B cell (primary cell): ENCODE results near the gene COL5A1. TPM values are rescaled to one million over a fixed set of nuclear protein-coding genes. Genes with fewer than 3 reads are reported as not detected.

Experiments used
- ATAC-seq: fragments of 200-7000 bp; cut with Tn5 transposase; one replicate; pipeline ENCODE4 v1.10.0; 2021; ENCODE audit warnings: low read depth, mild to moderate bottlenecking, moderate number of reproducible peaks, moderate library complexity
- CTCF ChIA-PET: fragments of 350-600 bp; sonication (Branson Sonifier 250); formaldehyde crosslinking; loops from one replicate; lab custom pipeline; 2021; ENCODE audit warnings: antibody characterized with exemption, inconsistent platforms; lab: Charles Lee
- POLR2A ChIA-PET: fragments of 350-600 bp; sonication (Branson Sonifier 250); formaldehyde crosslinking; loops from one replicate; lab custom pipeline; 2021; ENCODE audit warnings: antibody characterized with exemption; lab: Charles Lee
- DNase-seq: peaks from one replicate; pipeline ENCODE4 v3.0.0; 2013
- H2AFZ ChIP-seq: 2 replicates; pipeline ENCODE4 v1.6.1; 2012; ENCODE audit warnings: mild to moderate bottlenecking, low read depth, low read length; ENCODE audit not compliant: insufficient read depth, poor library complexity, severe bottlenecking
- H3K27ac ChIP-seq, 2 donors: 1 replicate in 1 of 2; 2 replicates in 1 of 2; pipeline ENCODE4 v1.5.1; 2012 to 2013; ENCODE audit warnings: low read length in 2 of 2, mild to moderate bottlenecking in 2 of 2, moderate library complexity in 1 of 2
- H3K27me3 ChIP-seq, 4 experiments: fragments of 200-600 bp in 1 of 4; sonication (generic) in 1 of 4; replicated peaks in 1 of 4; 1 replicate in 2 of 4; 2 replicates in 2 of 4; pipeline versions ENCODE4 v1.6.1 to v1.7.0; 2013 to 2016; ENCODE audit warnings: low read length in 3 of 4, mild to moderate bottlenecking in 2 of 4, mixed read lengths in 1 of 4, moderate library complexity in 1 of 4; ENCODE audit not compliant: insufficient read depth in 4 of 4, control insufficient read depth in 3 of 4; ENCODE audit errors: control extremely low read depth in 1 of 4
- H3K36me3 ChIP-seq, 2 experiments: replicated peaks in 1 of 2; 1 replicate in 1 of 2; 2 replicates in 1 of 2; pipeline versions ENCODE4 v1.6.1 to v1.7.1; 2013; ENCODE audit warnings: low read length in 1 of 2; ENCODE audit not compliant: insufficient read depth in 2 of 2, control insufficient read depth in 1 of 2; ENCODE audit errors: control extremely low read depth in 1 of 2, extremely low read depth in 1 of 2
- H3K4me1 ChIP-seq, 2 donors: fragments of 200-600 bp in 1 of 2; sonication (generic) in 1 of 2; 1 replicate in 1 of 2; 2 replicates in 1 of 2; pipeline versions ENCODE4 v1.5.1 to v1.6.1; 2013 to 2017; ENCODE audit warnings: low read length in 2 of 2; ENCODE audit not compliant: control insufficient read depth in 2 of 2, insufficient read depth in 2 of 2
- H3K4me2 ChIP-seq: replicated peaks from 2 replicates; pipeline ENCODE3; 2012; ENCODE audit warnings: mild to moderate bottlenecking, low read depth, low read length; ENCODE audit not compliant: poor library complexity, severe bottlenecking
- H3K4me3 ChIP-seq, 5 experiments: fragments of 200-600 bp in 1 of 5; sonication (generic) in 1 of 5; 1 replicate in 3 of 5; 2 replicates in 2 of 5; pipeline versions ENCODE4 v1.5.1 to v1.7.0; 2011 to 2016; ENCODE audit warnings: low read length in 4 of 5, mild to moderate bottlenecking in 4 of 5, low read depth in 2 of 5, control low read depth in 1 of 5, moderate library complexity in 1 of 5; ENCODE audit not compliant: insufficient read depth in 1 of 5; ENCODE audit errors: control extremely low read depth in 1 of 5, extremely low read depth in 1 of 5
- H3K79me2 ChIP-seq: fragments of 200-600 bp; sonication (generic); one replicate; pipeline ENCODE4 v1.6.0; 2016; ENCODE audit warnings: low read length; ENCODE audit not compliant: control insufficient read depth, insufficient read depth
- H3K9ac ChIP-seq: fragments of 200-600 bp; sonication (generic); 2 replicates; pipeline ENCODE4 v1.6.1; 2017; ENCODE audit warnings: mild to moderate bottlenecking, low read length, moderate library complexity
- H3K9me3 ChIP-seq, 3 donors: one replicate each; pipeline versions ENCODE4 v1.6.1 to v1.7.1; 2013; ENCODE audit warnings: low read length in 2 of 3; ENCODE audit not compliant: control insufficient read depth in 2 of 3, insufficient read depth in 1 of 3; ENCODE audit errors: control extremely low read depth in 1 of 3
- H4K20me1 ChIP-seq: 2 replicates; pipeline ENCODE4 v1.6.0; 2012; ENCODE audit warnings: mild to moderate bottlenecking, low read length; ENCODE audit not compliant: insufficient read depth, control insufficient read depth, poor library complexity, severe bottlenecking
- H3K27ac Mint-ChIP-seq: one replicate; pipeline ENCODE4 v1.8.0; 2021; ENCODE audit warnings: mixed read lengths
- H3K27me3 Mint-ChIP-seq: one replicate; pipeline ENCODE4 v1.8.0; 2021; ENCODE audit warnings: mixed read lengths
- H3K4me1 Mint-ChIP-seq: one replicate; pipeline ENCODE4 v1.8.0; 2021; ENCODE audit warnings: mixed read lengths
- H3K4me3 Mint-ChIP-seq: one replicate; pipeline ENCODE4 v1.8.0; 2021; ENCODE audit warnings: mixed read lengths
- H3K9me3 Mint-ChIP-seq: one replicate; pipeline ENCODE4 v1.8.0; 2022; ENCODE audit warnings: mixed read lengths; ENCODE audit not compliant: insufficient read depth
- EZH2 ChIP-seq: IDR thresholded peaks from 2 replicates; pipeline ENCODE4 v1.6.1; 2012; ENCODE audit warnings: borderline replicate concordance, low read depth, mild to moderate bottlenecking, moderate library complexity, low read length; ENCODE audit not compliant: insufficient read depth, poor library complexity, severe bottlenecking
- WGBS: methylation state at CpG from one replicate; pipeline ENCODE4 v1.1.5; 2013; ENCODE audit warnings: missing lambda C conversion rate; ENCODE audit not compliant: insufficient coverage; 5-methylcytosine and 5-hydroxymethylcytosine counted together
- intact Hi-C: fragments of 100-400 bp; cut with micrococcal nuclease; formaldehyde crosslinking; loops from one replicate; pipeline ENCODE4 v1.10.0; 2022
- polyA plus RNA-seq: library from polyadenylated mRNA; depleted of rRNA; stranded (reverse); fragments of >200 nt; gene quantifications from 2 replicates; pipeline ENCODE4 v1.2.3, GENCODE V29; 2012
- total RNA-seq, 2 donors: library from RNA; stranded (reverse); fragments of 120-200 nt in 1 of 2; gene quantifications; 1 replicate in 1 of 2; 2 replicates in 1 of 2; pipeline versions ENCODE4 v1.2.3 to v1.2.4, GENCODE V29; 2013 to 2022
- TF ChIP-seq, protein P1 (sequence below): fragments of 200-600 bp; IDR thresholded peaks from one replicate; pipeline ENCODE4 v1.8.0; 2022; ENCODE audit warnings: antibody characterized with exemption, mild to moderate bottlenecking

Gene COL5A1
- total and polyA plus RNA-seq, 2 donors (not counting 1 experiment from before 2014, with no cell fraction given): 0.06 TPM; not detected in 1

DNA sequence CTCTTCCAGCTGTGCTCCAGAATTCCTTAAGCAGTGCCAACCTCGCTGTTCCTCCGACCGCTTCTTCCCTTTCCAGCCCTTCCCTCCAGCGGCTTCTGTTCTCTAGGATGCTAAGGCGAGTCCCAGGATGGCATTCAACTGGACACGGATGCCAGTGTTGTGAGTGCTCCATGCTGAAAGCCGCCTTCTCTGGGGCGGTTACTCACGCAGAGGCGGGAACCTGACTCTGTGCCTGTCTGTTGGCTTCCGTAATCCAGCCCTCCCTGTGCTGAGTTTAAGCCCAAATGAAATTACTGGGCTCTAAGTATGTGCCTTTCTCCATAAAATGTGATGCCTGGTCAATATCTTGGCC, 20.2 kb downstream of the COL5A1 start:
- H3K36me3 ChIP-seq: no peaks in the 10 kb centered on the region
- H3K27ac Mint-ChIP-seq: no peak overlapping the region

DNA sequence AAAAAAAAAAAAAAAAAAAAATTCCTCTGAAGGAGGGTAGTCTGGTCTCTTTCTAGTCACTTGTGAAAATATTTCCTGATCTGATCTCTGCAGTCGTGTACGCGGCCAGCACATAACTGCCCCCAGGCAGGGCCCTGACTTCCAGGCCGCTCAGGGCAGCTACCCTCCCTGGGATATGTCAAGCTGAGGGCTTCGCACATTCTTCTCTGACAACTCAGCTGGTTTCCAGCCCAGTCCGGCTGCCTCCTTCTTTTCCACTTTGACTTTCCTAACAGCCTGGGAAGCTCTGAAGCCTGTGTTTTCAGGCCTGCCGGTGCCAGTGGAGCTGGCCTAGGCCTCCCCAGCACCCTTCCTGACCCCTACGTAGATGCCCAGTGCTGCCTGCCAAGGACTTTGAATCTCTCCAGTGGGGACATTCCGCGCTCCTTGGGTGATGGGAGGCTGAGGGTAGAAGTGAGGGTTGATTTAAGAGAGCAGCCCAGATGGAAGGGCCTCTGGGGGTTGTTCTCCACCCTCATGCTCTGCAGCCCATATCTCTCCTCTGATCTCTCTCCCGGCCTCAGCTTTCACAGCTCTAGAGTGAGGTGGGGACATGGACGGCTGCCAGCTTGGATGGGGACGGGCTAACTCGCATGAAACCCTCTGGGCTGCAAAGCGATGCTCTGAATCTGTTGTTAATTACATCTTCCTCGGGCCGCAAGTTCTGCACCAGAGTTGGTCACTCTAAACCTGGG, 20.7 kb downstream of the COL5A1 start:
- 98% methylated on average over 14 of the region's 17 CpGs for WGBS
- H3K4me3 ChIP-seq: no peak overlapping the region
- POLR2A ChIA-PET: no interaction called here

More for the DNA sequence above, 20.2 kb downstream of the COL5A1 start:
- H3K4me1 ChIP-seq: no peaks in the 10 kb centered on the region
- DNase-seq (no peak), ATAC-seq (no peak)
- no peak overlapping the region for H3K9ac ChIP-seq
- H3K4me3 Mint-ChIP-seq: no peak overlapping the region
- no peaks in the 10 kb centered on the region for H3K27me3 Mint-ChIP-seq
- intact Hi-C loops: no loop called here
- H2AFZ ChIP-seq: no peak overlapping the region
- H3K4me3 ChIP-seq: no peak overlapping the region
- WGBS: 95% methylated on average over 11 of the region's 11 CpGs
- H3K27me3 ChIP-seq: no peaks in the 10 kb centered on the region
- H3K9me3 ChIP-seq: peaks cover 0 to 29% (median 9%) of the 10 kb centered on the region in 3 donors
- peaks cover 2% of the 10 kb centered on the region for H3K9me3 Mint-ChIP-seq
- H3K27ac ChIP-seq: no peak overlapping the region
- TF ChIP-seq EZH2: no peak
- TF ChIP-seq, protein P1, sequence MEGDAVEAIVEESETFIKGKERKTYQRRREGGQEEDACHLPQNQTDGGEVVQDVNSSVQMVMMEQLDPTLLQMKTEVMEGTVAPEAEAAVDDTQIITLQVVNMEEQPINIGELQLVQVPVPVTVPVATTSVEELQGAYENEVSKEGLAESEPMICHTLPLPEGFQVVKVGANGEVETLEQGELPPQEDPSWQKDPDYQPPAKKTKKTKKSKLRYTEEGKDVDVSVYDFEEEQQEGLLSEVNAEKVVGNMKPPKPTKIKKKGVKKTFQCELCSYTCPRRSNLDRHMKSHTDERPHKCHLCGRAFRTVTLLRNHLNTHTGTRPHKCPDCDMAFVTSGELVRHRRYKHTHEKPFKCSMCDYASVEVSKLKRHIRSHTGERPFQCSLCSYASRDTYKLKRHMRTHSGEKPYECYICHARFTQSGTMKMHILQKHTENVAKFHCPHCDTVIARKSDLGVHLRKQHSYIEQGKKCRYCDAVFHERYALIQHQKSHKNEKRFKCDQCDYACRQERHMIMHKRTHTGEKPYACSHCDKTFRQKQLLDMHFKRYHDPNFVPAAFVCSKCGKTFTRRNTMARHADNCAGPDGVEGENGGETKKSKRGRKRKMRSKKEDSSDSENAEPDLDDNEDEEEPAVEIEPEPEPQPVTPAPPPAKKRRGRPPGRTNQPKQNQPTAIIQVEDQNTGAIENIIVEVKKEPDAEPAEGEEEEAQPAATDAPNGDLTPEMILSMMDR: no peak
- H4K20me1 ChIP-seq: no peaks in the 10 kb centered on the region
- CTCF ChIA-PET: no interaction called here
- H3K79me2 ChIP-seq: no peaks in the 10 kb centered on the region
- no peaks in the 10 kb centered on the region for H3K4me1 Mint-ChIP-seq
- POLR2A ChIA-PET: no interaction called here
- no peak overlapping the region for H3K4me2 ChIP-seq

More for the DNA sequence above, 20.7 kb downstream of the COL5A1 start:
- intact Hi-C loops: no loop called here
- no peak overlapping the region for H3K27ac ChIP-seq
- H3K4me2 ChIP-seq: no peak overlapping the region
- TF ChIP-seq, protein P1: no peak
- TF ChIP-seq EZH2: no peak
- H3K79me2 ChIP-seq: no peaks in the 10 kb centered on the region
- CTCF ChIA-PET: no interaction called here
- H3K9ac ChIP-seq: no peak overlapping the region
- Mint-ChIP-seq H3K27me3 (no peaks in the 10 kb centered on the region), H3K4me1 (no peaks in the 10 kb centered on the region), H3K9me3 (peaks cover 2% of the 10 kb centered on the region), H3K27ac (no peak overlapping the region), H3K4me3 (no peak overlapping the region)
- no peak overlapping the region for H2AFZ ChIP-seq
- no peak for DNase-seq
- no peaks in the 10 kb centered on the region for H3K27me3 ChIP-seq
- ATAC-seq: no peak
- peaks cover 0 to 29% (median 9%) of the 10 kb centered on the region in 3 donors for H3K9me3 ChIP-seq
- no peaks in the 10 kb centered on the region for H4K20me1 ChIP-seq
- H3K36me3 ChIP-seq: no peaks in the 10 kb centered on the region
- H3K4me1 ChIP-seq: no peaks in the 10 kb centered on the region
